GM10266 (cell line): ENCODE data around the gene IQCN.

Experiments used
- DNase-seq: peaks from one replicate; pipeline ENCODE4 v3.0.0; 2012; ENCODE audit errors: extremely low spot score
- TF ChIP-seq, protein P1 (sequence below): IDR thresholded peaks from 2 replicates; pipeline ENCODE4 v1.5.1; 2012; ENCODE audit warnings: mild to moderate bottlenecking, low read depth; ENCODE audit not compliant: control insufficient read depth, insufficient read depth; ENCODE audit errors: missing control alignments

IQCN gene

DNA sequence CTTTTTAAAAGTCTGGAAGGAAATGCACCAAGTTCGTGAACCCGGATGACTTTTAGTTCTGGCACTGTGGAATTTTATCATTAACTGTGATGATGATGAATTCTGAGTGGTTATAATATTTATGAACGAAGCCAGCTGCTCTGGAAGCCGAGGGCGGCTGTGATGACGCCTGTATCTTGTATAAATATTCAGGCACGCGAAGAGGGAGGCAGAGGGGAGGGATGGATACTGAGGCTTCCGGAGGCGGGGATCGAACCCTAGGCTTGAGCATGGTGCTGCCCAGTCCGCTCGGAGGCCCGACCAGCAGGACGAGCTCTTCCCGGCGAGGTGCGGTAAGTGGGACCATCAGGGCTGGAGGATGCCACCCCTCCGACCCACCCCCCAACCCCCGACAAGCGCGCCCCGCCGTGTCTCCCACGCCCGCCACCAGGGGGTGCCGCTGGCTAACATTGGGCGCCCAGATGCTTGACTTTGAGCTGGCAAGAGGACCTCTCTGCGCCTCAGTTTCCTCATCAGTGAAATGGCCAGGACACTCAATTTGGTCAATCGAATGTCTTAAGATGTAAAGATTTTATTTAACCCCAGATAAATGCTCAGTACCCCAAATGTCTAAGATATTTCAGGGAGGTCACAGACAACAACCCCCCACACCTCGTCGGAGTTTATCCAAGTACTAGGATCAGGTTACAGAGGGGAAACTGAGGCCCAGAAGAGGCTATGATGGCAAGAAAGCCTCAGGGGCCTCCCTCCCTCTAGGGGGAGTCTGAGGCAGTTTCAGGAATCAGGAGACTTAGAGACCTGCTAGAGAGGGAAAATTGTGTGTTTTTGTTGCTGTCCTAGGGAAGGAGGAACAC is 65.9 kb downstream of the IQCN start:
- TF ChIP-seq, protein P1, sequence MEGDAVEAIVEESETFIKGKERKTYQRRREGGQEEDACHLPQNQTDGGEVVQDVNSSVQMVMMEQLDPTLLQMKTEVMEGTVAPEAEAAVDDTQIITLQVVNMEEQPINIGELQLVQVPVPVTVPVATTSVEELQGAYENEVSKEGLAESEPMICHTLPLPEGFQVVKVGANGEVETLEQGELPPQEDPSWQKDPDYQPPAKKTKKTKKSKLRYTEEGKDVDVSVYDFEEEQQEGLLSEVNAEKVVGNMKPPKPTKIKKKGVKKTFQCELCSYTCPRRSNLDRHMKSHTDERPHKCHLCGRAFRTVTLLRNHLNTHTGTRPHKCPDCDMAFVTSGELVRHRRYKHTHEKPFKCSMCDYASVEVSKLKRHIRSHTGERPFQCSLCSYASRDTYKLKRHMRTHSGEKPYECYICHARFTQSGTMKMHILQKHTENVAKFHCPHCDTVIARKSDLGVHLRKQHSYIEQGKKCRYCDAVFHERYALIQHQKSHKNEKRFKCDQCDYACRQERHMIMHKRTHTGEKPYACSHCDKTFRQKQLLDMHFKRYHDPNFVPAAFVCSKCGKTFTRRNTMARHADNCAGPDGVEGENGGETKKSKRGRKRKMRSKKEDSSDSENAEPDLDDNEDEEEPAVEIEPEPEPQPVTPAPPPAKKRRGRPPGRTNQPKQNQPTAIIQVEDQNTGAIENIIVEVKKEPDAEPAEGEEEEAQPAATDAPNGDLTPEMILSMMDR = peak; percentile 59
- peak; percentile 60 for DNase-seq
